GM21529 (cell line): ENCODE results near the gene MTHFS.

ENCODE experiments used
- ATAC-seq: cut with Tn5 transposase; IDR thresholded peaks from one replicate; pipeline ENCODE4 v1.9.1; 2021; ENCODE audit not compliant: unreplicated experiment

The MTHFS gene

DNA sequence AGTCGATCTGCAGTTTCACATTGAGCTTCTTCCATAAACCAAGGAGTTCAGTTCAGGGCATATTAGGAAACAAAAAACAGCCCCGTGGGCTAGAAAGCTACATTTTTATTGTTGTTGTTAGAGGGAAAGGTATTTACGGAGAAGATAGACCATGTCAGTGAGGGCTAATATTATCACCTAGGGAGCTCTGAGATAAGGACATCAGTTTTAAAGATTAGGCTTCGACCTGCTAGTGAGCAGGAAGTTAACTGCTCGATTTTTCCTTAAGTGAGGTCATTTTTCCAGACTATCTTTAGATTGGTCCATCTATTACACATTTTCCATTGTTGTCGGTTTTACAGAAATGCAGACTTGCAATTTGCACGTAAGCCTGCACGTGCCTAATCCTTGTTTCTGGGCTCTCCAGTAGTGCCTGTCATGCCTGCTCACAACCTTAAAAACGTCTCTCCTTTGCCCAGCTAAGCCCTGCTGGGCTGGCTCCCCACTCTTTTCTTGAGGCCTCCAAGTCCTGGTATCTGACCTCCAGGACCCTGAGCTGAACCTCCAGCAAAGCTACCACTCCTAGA is 72.6 kb downstream of the MTHFS start:
- no peak for ATAC-seq

DNA sequence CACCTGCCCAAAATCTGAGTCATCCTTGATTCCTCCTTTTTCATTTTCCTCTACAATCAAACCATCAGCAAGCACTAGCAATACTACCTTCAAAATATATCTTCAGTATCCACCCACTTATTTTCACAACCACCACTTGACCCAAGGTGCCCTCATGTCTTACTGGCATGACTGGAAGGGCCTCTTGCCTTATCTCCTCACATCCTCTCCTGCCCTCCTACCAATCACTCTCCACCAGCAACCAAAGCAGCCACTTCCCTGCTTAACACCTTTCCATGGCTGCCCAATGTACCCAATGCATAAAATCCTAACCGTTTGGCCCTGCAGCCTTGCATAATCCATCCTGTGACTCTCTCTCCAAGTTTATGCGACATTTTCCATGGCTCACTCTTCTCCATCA is 76.0 kb downstream of the MTHFS start:
- ATAC-seq = no peak

- no peak for ATAC-seq
Observed at GRCh38 chr15:79820176-79820575, 76.6 kb downstream of the MTHFS start.

- no peak for ATAC-seq
Observed at GRCh38 chr15:79816571-79816970, 80.2 kb downstream of the MTHFS start.

DNA sequence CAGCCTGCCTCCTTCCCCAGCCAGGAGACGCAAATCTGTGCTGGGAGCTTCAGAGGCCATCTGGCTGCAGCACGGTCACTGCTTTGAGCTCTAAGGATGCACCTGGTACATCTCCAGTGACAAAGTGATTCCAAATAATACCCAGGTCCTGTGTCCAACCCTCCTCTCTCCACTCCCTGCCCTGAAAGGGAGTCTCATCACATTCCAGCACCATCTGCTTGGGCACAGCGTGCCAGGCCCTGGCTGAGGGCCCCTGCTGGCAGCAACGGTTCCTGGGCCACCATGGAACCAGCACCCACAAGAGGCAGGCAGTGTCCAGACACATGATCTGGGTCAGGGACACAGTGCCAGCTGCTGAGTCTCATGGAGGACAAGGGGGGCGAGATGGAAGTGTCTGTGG is 81.3 kb downstream of the MTHFS start:
- ATAC-seq = no peak

DNA sequence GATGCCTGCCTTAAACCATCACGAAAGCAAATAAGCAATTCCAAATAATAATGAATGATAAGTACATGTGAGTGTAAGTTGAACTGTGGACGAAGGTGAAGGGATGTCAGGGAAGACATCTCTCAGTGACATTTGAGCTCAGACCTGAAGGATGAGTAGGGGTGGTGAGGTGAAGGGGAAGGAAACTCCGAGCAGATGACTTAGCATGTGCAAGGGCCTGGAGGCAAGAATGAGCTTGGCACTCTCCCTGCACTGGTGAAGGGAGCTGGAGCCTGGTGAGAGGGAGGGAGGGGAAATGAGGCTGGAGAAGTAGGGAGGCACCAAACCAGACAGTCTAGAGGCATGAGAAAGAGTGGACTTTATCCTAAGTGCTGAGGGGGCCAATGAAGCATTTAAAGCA is 84.3 kb downstream of the MTHFS start:
- no peak for ATAC-seq

DNA sequence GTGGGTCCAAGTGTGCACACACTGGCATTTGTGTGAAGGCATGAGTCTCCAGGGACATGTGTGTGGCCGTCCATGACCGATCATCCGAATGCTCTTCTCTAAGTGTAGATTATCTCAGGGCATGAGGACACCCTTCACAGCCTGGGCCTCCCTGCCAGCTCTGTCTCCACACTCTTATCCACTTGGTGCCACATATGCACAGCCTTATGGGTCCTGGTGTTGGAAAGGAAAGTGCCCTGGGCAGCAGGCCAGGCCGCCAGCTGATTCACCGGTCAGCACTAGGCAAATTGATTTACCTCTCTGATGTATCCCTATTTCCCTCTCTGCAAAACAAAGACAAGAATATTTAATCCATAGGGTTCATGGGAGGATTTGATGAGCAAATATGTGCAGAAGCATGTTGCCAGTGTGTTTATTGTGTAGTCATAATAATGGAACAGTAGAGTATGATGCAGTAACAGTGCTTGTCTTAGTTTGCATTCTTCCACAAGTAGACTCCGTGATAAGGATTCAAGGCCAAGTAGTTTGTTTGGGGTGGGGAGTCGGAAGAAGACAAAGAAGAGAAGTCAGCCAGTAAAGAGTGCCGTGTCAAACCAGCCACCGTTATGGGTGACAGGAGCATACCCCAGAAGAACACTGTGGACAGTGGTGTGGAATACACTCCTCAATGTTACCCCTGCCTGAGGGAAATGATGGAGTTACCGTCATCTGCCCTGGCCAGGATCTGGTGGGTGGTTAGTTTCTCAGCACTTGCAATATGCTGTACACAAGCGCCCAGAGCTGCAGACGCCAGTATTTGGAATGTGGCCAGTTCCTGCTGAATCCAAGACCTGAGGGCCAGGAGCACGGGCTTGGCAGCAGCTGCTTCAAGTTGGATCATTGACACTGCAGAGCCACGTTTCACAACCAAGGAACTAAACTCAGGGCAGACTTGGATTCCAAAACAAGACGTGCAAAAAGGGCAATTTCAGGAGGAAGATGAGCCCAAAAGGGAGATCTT is 85.1 kb downstream of the MTHFS start:
- ATAC-seq = no peak

- ATAC-seq = no peak
Observed at GRCh38 chr15:79804838-79805237, 92.0 kb downstream of the MTHFS start.

DNA sequence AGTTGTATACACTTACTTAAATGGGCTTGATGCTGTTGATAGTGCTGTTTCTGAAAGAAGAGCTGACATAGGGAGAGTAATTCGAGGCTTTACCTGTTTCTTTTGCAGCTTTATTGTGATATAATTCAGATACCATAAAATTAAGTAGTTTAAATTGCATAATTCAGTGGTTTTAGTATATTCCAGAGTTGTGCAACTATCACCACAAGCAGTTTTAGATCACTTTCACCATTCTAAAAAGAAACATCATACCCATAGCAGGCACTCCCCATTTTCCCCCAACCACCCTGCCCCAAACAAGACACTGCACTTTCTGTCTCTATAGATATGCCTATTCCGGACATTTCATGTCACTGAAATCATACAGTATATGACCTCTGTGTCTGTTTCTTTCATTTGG is 98.5 kb downstream of the MTHFS start:
- no peak for ATAC-seq
